HepG2 (cell line): ENCODE data around the gene ATR. TPM values are rescaled to one million over a fixed set of nuclear protein-coding genes. Genes with fewer than 3 reads are reported as not detected.

Experiments used
- ATAC-seq: fragments of 200-7000 bp; cut with Tn5 transposase; 3 replicates; pipeline ENCODE4 v1.9.1; 2020; ENCODE audit warnings: mild to moderate bottlenecking, moderate library complexity
- BruUV-seq: library from RNA; stranded (reverse); fragments of 400-500 nt; replicated peaks from 2 replicates; lab custom pipeline; 2021; lab: Mats Ljungman, UMichigan
- CTCF ChIA-PET: fragments of 300-600 bp; formaldehyde crosslinking; extraction: SDS; loops from one replicate; lab custom pipeline; 2021; ENCODE audit warnings: low total read pairs, inconsistent platforms, low intra/inter-chr PET ratio; lab: Yijun Ruan, JAX
- POLR2A ChIA-PET: fragments of 350-600 bp; sonication (Branson Sonifier 250); formaldehyde crosslinking; loops from one replicate; lab custom pipeline; 2020; ENCODE audit warnings: antibody characterized with exemption, inconsistent platforms; lab: Yijun Ruan, JAX
- DNase-seq: peaks from one replicate; pipeline ENCODE4 v3.0.0-alpha.2; 2015; ENCODE audit warnings: low spot score
- FAIRE-seq: peaks from 3 replicates; lab custom pipeline; 2011; peaks lifted over from hg19 to GRCh38; lab: Jason Lieb, UNC
- H2AFZ ChIP-seq: one replicate; pipeline ENCODE4 v1.6.1; 2011; ENCODE audit warnings: low read length, inconsistent platforms
- H3K27ac ChIP-seq: fragments of 300-600 bp; 3 replicates; pipeline ENCODE4 v1.8.0; 2011; ENCODE audit warnings: mixed run types, mild to moderate bottlenecking, mixed read lengths, low read length, inconsistent platforms; ENCODE audit not compliant: insufficient read depth; ENCODE audit errors: extremely low read length
- H3K27me3 ChIP-seq, 2 experiments: fragments of 200-600 bp in 1 of 2; 2 replicates in 1 of 2; 3 replicates in 1 of 2; pipeline versions ENCODE4 v1.6.0 to v1.8.0; 2011; ENCODE audit warnings: low read length in 2 of 2, mild to moderate bottlenecking in 2 of 2, moderate library complexity in 2 of 2, inconsistent platforms in 1 of 2; ENCODE audit not compliant: insufficient read depth in 2 of 2, control insufficient read depth in 1 of 2
- H3K36me3 ChIP-seq, 2 experiments: fragments of 200-600 bp in 1 of 2; replicated peaks in 1 of 2; 2 replicates in 1 of 2; 3 replicates in 1 of 2; pipeline versions ENCODE4 v1.5.1 to v1.8.0; 2011; ENCODE audit warnings: low read length in 2 of 2, inconsistent platforms in 1 of 2; ENCODE audit not compliant: insufficient read depth in 2 of 2, control insufficient read depth in 1 of 2
- H3K4me1 ChIP-seq: 2 replicates; pipeline ENCODE4 v1.5.1; 2012; ENCODE audit warnings: low read length, inconsistent platforms; ENCODE audit not compliant: insufficient read depth
- H3K4me2 ChIP-seq: 2 replicates; pipeline ENCODE4 v1.6.0; 2011; ENCODE audit warnings: low read depth, low read length, inconsistent platforms
- H3K4me3 ChIP-seq, 3 experiments: fragments of 200-600 bp in 1 of 3; sonication (generic), shearing (Covaris generic) in 1 of 3; replicated peaks in 1 of 3; 2 replicates each; pipeline ENCODE4 v1.5.1; 2011 to 2016; ENCODE audit warnings: low read length in 3 of 3, inconsistent platforms in 2 of 3, low read depth in 2 of 3, mild to moderate bottlenecking in 2 of 3, control low read depth in 1 of 3, mixed read lengths in 1 of 3; ENCODE audit not compliant: insufficient read depth in 1 of 3
- H3K79me2 ChIP-seq: one replicate; pipeline ENCODE4 v1.6.1; 2011; ENCODE audit warnings: low read length, inconsistent platforms; ENCODE audit not compliant: insufficient read depth
- H3K9ac ChIP-seq: 2 replicates; pipeline ENCODE4 v1.6.0; 2011; ENCODE audit warnings: mild to moderate bottlenecking, low read depth, low read length, inconsistent platforms; ENCODE audit not compliant: insufficient read depth
- H3K9me3 ChIP-seq: 2 replicates; pipeline ENCODE4 v1.5.1; 2012; ENCODE audit warnings: mild to moderate bottlenecking, low read length
- H4K20me1 ChIP-seq: 2 replicates; pipeline ENCODE4 v1.6.0; 2011; ENCODE audit warnings: inconsistent platforms, mild to moderate bottlenecking, low read length, moderate library complexity; ENCODE audit not compliant: insufficient read depth
- EHMT2 ChIP-seq: fragments of 200-600 bp; sonication (generic); IDR thresholded peaks from 2 replicates; pipeline ENCODE4 v1.7.0; 2017; ENCODE audit warnings: antibody characterized with exemption, low read depth, low read length, borderline replicate concordance
- FIP1L1 ChIP-seq: fragments of 200-400 bp; formaldehyde crosslinking; IDR thresholded peaks from 2 replicates; pipeline ENCODE4 v1.6.1; 2018; ENCODE audit warnings: low read depth, mild to moderate bottlenecking, low read length, moderate library complexity, borderline replicate concordance; ENCODE audit not compliant: insufficient read depth
- HES4 ChIP-seq: sonication (generic); formaldehyde crosslinking; IDR thresholded peaks from 2 replicates; pipeline ENCODE4 v1.9.0; 2021; ENCODE audit warnings: mild to moderate bottlenecking, missing genetic modification reagents, borderline replicate concordance
- KLF12 ChIP-seq: sonication (generic); formaldehyde crosslinking; IDR thresholded peaks from 2 replicates; pipeline ENCODE4 v1.4.0; 2020; ENCODE audit warnings: missing genetic modification reagents, borderline replicate concordance
- MBNL3 ChIP-seq: fragments of 250-450 bp; sonication (Bioruptor Pico); conservative IDR thresholded peaks from 2 replicates; pipeline ENCODE4 v1.8.0; 2022; ENCODE audit warnings: mild to moderate bottlenecking, inconsistent platforms
- PCBP1 ChIP-seq: fragments of 200-400 bp; formaldehyde crosslinking; IDR thresholded peaks from 2 replicates; pipeline ENCODE4 v1.6.1; 2017; ENCODE audit warnings: mild to moderate bottlenecking, low read depth, low read length, borderline replicate concordance
- ZEB1 ChIP-seq: IDR thresholded peaks from 2 replicates; pipeline ENCODE4 v1.6.1; 2012; ENCODE audit warnings: mild to moderate bottlenecking, low read depth, inconsistent platforms; ENCODE audit not compliant: insufficient replicate concordance
- ZFYVE20 ChIP-seq: sonication (generic); formaldehyde crosslinking; IDR thresholded peaks from 2 replicates; pipeline ENCODE4 v1.8.0; 2023; ENCODE audit warnings: low read depth, mild to moderate bottlenecking, moderate library complexity, missing genetic modification reagents, borderline replicate concordance
- ZNF451 ChIP-seq: sonication (generic); formaldehyde crosslinking; IDR thresholded peaks from 2 replicates; pipeline ENCODE4 v1.5.0; 2020; ENCODE audit warnings: mild to moderate bottlenecking, missing genetic modification reagents
- ZNF598 ChIP-seq: sonication (generic); formaldehyde crosslinking; IDR thresholded peaks from 2 replicates; pipeline ENCODE4 v1.5.1; 2020; ENCODE audit warnings: mild to moderate bottlenecking, missing genetic modification reagents, borderline replicate concordance
- WGBS: methylation state at CpG from one replicate; pipeline ENCODE4 v1.1.6; 2017; ENCODE audit warnings: low lambda C conversion rate; 5-methylcytosine and 5-hydroxymethylcytosine counted together
- in situ Hi-C: cut with HindIII; loops from 2 replicates; pipeline ENCODE4 v1.10.0; 2017; ENCODE audit warnings: low pct_unique_long_range_greater_than_20kb; ENCODE audit not compliant: extremely low pct_ligation_motif_present
- intact Hi-C: fragments of 100-400 bp; cut with micrococcal nuclease; formaldehyde crosslinking; loops from one replicate; pipeline ENCODE4 v1.10.0; 2022; ENCODE audit not compliant: unreplicated experiment
- polyA plus RNA-seq, 8 experiments: library from polyadenylated mRNA; depleted of rRNA in 3 of 8; stranded (reverse) in 7 of 8; unstranded in 1 of 8; fragments of >200 nt; fragmentation: Illumina TruSeq in 4 of 8; extraction: Trizol in 4 of 8; gene quantifications; 2 replicates each; pipeline versions ENCODE4 v1.2.1 to v1.2.3, GENCODE V29; 2011 to 2016; ENCODE audit warnings: low read depth in 4 of 8, missing spikeins in 1 of 8, mixed read lengths in 1 of 8; ENCODE audit not compliant: insufficient read depth in 1 of 8
- total RNA-seq, 5 experiments: library from RNA; depleted of rRNA; stranded (reverse); fragments of >200 nt; fragmentation: Illumina TruSeq; extraction: Trizol; gene quantifications; 2 replicates each; pipeline ENCODE4 v1.2.3, GENCODE V29; 2016; ENCODE audit warnings: low read depth in 1 of 5
- TF ChIP-seq, protein P1 (sequence below): sonication (generic); formaldehyde crosslinking; IDR thresholded peaks from 2 replicates; pipeline ENCODE4 v1.4.0; 2020; ENCODE audit warnings: missing genetic modification reagents
- TF ChIP-seq, protein P2 (sequence below): IDR thresholded peaks from 2 replicates; pipeline ENCODE4 v1.6.1; 2016; ENCODE audit warnings: mild to moderate bottlenecking
- TF ChIP-seq, protein P3 (sequence below): sonication (generic); formaldehyde crosslinking; IDR thresholded peaks from 2 replicates; pipeline ENCODE4 v1.5.1; 2020; ENCODE audit warnings: missing genetic modification reagents, mild to moderate bottlenecking, borderline replicate concordance

The ATR gene
- total and polyA plus RNA-seq, 2 of the 13 experiments (the other 11 are each of a cell fraction or from before 2014, with no cell fraction given), result 6.6 to 17.0 TPM

- TF ChIP-seq MBNL3 (CRISPR knock-in tag), result no peak
- TF ChIP-seq, protein P1, sequence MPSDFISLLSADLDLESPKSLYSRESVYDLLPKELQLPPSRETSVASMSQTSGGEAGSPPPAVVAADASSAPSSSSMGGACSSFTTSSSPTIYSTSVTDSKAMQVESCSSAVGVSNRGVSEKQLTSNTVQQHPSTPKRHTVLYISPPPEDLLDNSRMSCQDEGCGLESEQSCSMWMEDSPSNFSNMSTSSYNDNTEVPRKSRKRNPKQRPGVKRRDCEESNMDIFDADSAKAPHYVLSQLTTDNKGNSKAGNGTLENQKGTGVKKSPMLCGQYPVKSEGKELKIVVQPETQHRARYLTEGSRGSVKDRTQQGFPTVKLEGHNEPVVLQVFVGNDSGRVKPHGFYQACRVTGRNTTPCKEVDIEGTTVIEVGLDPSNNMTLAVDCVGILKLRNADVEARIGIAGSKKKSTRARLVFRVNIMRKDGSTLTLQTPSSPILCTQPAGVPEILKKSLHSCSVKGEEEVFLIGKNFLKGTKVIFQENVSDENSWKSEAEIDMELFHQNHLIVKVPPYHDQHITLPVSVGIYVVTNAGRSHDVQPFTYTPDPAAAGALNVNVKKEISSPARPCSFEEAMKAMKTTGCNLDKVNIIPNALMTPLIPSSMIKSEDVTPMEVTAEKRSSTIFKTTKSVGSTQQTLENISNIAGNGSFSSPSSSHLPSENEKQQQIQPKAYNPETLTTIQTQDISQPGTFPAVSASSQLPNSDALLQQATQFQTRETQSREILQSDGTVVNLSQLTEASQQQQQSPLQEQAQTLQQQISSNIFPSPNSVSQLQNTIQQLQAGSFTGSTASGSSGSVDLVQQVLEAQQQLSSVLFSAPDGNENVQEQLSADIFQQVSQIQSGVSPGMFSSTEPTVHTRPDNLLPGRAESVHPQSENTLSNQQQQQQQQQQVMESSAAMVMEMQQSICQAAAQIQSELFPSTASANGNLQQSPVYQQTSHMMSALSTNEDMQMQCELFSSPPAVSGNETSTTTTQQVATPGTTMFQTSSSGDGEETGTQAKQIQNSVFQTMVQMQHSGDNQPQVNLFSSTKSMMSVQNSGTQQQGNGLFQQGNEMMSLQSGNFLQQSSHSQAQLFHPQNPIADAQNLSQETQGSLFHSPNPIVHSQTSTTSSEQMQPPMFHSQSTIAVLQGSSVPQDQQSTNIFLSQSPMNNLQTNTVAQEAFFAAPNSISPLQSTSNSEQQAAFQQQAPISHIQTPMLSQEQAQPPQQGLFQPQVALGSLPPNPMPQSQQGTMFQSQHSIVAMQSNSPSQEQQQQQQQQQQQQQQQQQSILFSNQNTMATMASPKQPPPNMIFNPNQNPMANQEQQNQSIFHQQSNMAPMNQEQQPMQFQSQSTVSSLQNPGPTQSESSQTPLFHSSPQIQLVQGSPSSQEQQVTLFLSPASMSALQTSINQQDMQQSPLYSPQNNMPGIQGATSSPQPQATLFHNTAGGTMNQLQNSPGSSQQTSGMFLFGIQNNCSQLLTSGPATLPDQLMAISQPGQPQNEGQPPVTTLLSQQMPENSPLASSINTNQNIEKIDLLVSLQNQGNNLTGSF (CRISPR knock-in tag), result no peak
Measured at GRCh38 chr3:142566096-142566495, 12.4 kb downstream of the ATR start (continued).

DNA sequence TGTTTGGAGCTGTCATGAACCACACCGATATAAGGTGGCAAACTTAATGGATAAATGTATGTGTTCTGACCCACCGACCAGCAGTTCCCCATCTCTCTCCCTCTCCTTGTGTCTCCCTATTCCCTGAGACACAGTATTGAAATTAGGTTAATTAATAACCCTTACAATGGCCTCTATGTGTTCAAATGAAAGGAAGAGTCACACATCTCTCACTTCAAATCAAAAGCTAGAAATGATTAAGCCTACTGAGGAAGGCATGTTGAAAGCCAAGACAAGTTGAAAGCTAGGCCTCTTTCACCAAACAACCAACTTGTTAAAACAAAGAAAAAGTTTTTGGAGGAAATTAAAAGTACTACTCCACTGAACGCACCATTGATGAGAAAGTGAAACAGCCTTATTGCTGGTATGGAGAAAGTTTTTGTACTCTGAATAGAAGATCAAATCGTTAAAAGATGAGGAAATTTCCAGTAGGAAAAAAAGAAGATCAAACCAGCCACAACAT is 15.0 kb downstream of the ATR start:
- CTCF ChIA-PET, result no interaction called here
- in situ Hi-C loops, result no loop called here
- TF ChIP-seq, protein P2, sequence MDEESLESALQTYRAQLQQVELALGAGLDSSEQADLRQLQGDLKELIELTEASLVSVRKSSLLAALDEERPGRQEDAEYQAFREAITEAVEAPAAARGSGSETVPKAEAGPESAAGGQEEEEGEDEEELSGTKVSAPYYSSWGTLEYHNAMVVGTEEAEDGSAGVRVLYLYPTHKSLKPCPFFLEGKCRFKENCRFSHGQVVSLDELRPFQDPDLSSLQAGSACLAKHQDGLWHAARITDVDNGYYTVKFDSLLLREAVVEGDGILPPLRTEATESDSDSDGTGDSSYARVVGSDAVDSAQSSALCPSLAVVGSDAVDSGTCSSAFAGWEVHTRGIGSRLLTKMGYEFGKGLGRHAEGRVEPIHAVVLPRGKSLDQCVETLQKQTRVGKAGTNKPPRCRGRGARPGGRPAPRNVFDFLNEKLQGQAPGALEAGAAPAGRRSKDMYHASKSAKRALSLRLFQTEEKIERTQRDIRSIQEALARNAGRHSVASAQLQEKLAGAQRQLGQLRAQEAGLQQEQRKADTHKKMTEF, result no peak
- TF ChIP-seq, protein P3, sequence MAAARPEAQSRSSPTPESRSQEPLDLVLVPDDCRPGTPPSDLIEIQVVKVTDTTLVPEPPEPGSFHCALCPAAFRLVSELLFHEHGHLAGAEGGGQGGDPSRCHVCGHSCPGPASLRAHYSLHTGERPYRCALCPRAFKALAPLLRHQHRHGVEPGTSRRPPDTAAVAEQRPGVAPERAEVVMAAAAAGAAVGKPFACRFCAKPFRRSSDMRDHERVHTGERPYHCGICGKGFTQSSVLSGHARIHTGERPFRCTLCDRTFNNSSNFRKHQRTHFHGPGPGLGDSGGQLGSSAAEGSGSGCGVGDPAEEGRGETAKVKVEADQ, result no peak
- no peak for TF ChIP-seq PCBP1
- TF ChIP-seq ZNF451 (CRISPR knock-in tag), result no peak
- TF ChIP-seq HES4, result no peak
- TF ChIP-seq EHMT2, result no peak
- no peak for TF ChIP-seq FIP1L1
- no peak for TF ChIP-seq KLF12 (CRISPR knock-in tag)
- no peak for TF ChIP-seq ZNF598
- TF ChIP-seq ZFYVE20, result no peak
- no peak for TF ChIP-seq ZEB1

More for the DNA sequence above, 15.0 kb downstream of the ATR start:
- Histone ChIP-seq H3K4me1 (peaks cover 12% of the 10 kb centered on the region), H3K9ac (no peak overlapping the region), H3K9me3 (no peaks in the 10 kb centered on the region), H3K4me3 (no peak overlapping the region), H4K20me1 (no peaks in the 10 kb centered on the region), H3K27me3 (no peaks in the 10 kb centered on the region), H3K36me3 (peaks cover 0 to 4% of the 10 kb centered on the region in 2 experiments; a peak in 3 of 5 replicates), H2AFZ (no peak overlapping the region), H3K27ac (no peak overlapping the region), H3K79me2 (no peaks in the 10 kb centered on the region), H3K4me2 (no peak overlapping the region)
- BruUV-seq, result no TSS peak
- DNase-seq (no peak), ATAC-seq (no peak), FAIRE-seq (no peak)
- 82% methylated on average over 4 of the region's 4 CpGs for WGBS
- POLR2A ChIA-PET, result interaction anchor here (2.2 kb wide), 1 partner anchor 15 kb away, joined by 5 read pairs; the partner anchor contains the start of gene ATR
- intact Hi-C loops, result no loop called here
